ENCODE data around the gene SUFU. TPM values are rescaled to one million over a fixed set of nuclear protein-coding genes. Genes with fewer than 3 reads are reported as not detected.

Gene SUFU
- total RNA-seq, 2 donors from 2014 or later = 6.6 to 9.2 TPM

Other genes with a start within 250 kb of the SUFU start
- gene NFKB2, start 108.3 kb upstream of the SUFU start, total RNA-seq = 10 to 100 TPM; 16.1 to 24.9 TPM
- gene PSD, start 85.2 kb upstream of the SUFU start, total RNA-seq = 1 to 10 TPM; 2.3 to 3.4 TPM
- gene FBXL15, start 83.1 kb upstream of the SUFU start, total RNA-seq = 10 to 100 TPM; 13.1 to 14.0 TPM
- gene CUEDC2, start 71.4 kb upstream of the SUFU start, total RNA-seq = 10 to 100 TPM; 61.8 to 66.3 TPM
- gene C10orf95, start 52.4 kb upstream of the SUFU start, total RNA-seq = not detected
- 100 to 1,000 TPM in 1 of 2 donors, 10 to 100 TPM in 1; 89.2 to 101 TPM for gene ACTR1A, start 1.3 kb upstream of the SUFU start, total RNA-seq
- 100 to 1,000 TPM; 104 to 108 TPM for gene TRIM8, start 140.5 kb downstream of the SUFU start, total RNA-seq
- 10 to 100 TPM; 12.0 to 12.4 TPM for gene ARL3, start 210.4 kb downstream of the SUFU start, total RNA-seq
- 1 to 10 TPM; 3.2 to 4.0 TPM for gene SFXN2, start 210.7 kb downstream of the SUFU start, total RNA-seq
- gene WBP1L, start 240.0 kb downstream of the SUFU start, total RNA-seq = 10 to 100 TPM; 30.6 to 41.1 TPM